MM.1S (cell line): ENCODE results near the gene ETV5.

ENCODE experiments used
- EZH2 ChIP-seq: fragments of 300-600 bp; sonication (generic); optimal IDR thresholded peaks from 2 replicates; pipeline ENCODE3; 2017; ENCODE audit warnings: low read depth, mild to moderate bottlenecking, antibody characterized with exemption, low read length, mixed read lengths
- EZH2phosphoT487 ChIP-seq: fragments of 300-600 bp; sonication (generic); IDR thresholded peaks from 2 replicates; pipeline ENCODE4 v1.6.1; 2018; ENCODE audit warnings: antibody characterized with exemption, low read length
- TF ChIP-seq, protein P1 (sequence below): fragments of 300-600 bp; sonication (generic); IDR thresholded peaks from 2 replicates; pipeline ENCODE4 v1.5.1; 2016; ENCODE audit warnings: antibody characterized with exemption, low read length, mixed read lengths

- TF ChIP-seq, protein P1, sequence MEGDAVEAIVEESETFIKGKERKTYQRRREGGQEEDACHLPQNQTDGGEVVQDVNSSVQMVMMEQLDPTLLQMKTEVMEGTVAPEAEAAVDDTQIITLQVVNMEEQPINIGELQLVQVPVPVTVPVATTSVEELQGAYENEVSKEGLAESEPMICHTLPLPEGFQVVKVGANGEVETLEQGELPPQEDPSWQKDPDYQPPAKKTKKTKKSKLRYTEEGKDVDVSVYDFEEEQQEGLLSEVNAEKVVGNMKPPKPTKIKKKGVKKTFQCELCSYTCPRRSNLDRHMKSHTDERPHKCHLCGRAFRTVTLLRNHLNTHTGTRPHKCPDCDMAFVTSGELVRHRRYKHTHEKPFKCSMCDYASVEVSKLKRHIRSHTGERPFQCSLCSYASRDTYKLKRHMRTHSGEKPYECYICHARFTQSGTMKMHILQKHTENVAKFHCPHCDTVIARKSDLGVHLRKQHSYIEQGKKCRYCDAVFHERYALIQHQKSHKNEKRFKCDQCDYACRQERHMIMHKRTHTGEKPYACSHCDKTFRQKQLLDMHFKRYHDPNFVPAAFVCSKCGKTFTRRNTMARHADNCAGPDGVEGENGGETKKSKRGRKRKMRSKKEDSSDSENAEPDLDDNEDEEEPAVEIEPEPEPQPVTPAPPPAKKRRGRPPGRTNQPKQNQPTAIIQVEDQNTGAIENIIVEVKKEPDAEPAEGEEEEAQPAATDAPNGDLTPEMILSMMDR = no peak
- TF ChIP-seq EZH2 = no peak
- TF ChIP-seq EZH2phosphoT487 = no peak
Measured at GRCh38 chr3:186118692-186119091, 9.8 kb upstream of the ETV5 start.
